ENCODE data around the gene PHF3.
"Not testable (repeated sequence)": the region's sequence is repeated elsewhere in the genome, so short reads cannot be mapped to it uniquely, and the experiment has no call there.

The PHF3 gene

DNA sequence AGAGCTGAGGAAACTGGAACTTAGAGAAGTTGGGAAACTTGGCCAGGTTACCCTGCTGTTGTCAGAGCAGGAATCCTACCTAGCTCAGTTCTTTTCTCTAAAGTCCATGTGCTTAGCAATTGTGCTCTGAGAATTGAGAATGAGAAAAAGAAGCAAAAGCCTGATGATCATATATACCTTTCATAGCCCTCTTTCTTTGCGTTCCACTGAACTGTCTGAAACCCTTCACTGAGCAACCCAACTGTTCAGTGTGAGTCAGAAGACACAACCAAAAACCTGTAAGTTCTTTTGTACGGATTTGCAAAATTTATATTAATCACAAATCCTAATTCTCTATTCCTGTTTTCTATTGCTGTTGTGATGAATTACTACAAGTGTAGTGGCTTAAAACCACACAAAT lies 80.6 kb downstream of the PHF3 start:
- DNase-seq = no peak

DNA sequence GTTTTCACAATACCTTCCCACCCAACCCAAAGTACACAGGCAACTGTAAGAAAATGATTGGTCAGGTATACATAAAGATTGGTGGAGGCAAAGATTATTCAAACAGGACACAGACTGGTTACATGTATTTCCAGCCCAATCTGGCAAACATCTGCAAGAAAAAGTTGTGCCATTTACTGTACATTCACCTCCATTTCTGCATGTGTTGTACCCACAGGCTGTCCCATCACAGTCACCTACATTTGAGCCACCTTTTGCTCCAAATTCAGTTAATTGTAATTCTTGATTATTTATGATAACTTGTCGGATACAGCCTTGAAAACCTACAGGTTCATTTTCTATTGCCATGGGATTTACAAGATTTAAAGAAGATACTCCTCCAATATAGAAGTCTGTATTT lies 85.6 kb downstream of the PHF3 start:
- DNase-seq = no peak

DNA sequence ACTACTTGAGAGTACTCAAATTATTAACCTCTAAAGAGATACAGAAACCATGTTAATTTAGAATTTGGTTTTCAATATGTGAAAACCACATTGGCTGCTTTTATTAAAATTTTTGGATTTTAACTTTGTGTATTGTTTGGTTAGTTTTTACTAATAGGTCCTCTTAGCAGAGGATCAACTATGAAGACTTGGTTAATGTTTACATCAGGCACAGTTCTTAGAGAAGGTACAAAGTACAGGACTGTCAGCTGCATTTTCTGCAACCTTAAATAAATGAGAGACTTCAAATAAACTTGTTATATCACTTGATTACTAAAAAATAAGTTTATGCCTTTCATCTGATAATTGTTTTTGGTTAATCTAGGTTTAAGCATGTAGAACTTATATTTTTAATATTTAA lies 89.1 kb downstream of the PHF3 start:
- DNase-seq = no peak

DNA sequence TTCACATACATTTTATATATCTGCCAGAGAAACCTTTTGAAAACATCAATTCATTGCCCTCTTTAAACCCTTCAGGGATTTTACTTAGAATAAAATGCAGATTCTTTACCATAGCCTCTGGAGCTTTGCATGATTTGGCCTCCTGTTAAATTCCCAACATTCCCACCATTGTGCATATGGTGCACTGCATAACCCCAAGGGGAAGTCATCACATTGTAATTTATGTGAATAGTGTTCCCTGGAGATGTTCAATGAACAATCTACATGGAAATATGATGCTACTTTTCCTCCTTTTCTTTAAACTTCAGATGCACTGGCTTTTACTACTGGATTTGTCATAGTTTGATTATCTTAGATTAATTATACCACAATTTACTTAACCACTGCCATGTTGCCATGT lies 94.7 kb downstream of the PHF3 start:
- no peak for DNase-seq

GRCh38 chr6:63731930-63732329 lies 96.3 kb downstream of the PHF3 start:
- DNase-seq = no peak

- DNase-seq = no peak
These were observed 96.7 kb downstream of the PHF3 start for GRCh38 chr6:63732336-63732735.

- no peak for DNase-seq
These were observed 99.3 kb downstream of the PHF3 start for GRCh38 chr6:63734923-63735322.

GRCh38 chr6:63738190-63738589 lies 102.6 kb downstream of the PHF3 start:
- not testable (repeated sequence) for DNase-seq

GRCh38 chr6:63739094-63739687 lies 103.6 kb downstream of the PHF3 start:
- DNase-seq = no peak

DNA sequence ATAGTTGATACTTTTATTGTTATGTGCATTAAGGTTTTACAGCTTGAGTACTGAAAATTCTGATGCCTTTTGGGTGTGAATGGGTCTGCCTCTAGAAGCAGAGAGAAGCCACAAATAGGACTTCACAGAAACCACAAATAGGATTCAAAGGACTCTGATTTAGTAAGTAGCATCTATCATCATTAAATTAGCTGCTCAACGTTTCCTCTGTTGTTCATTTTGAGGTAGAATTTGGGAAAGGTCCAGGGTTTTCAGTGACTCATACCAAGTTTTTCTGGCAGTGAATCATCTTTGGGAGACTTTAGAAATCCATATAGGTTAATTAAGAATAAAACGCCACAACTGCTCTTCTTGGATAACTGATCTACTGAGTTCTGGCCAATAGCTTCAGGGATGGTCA lies 105.1 kb downstream of the PHF3 start:
- DNase-seq = no peak

GRCh38 chr6:63742060-63742459 lies 106.5 kb downstream of the PHF3 start:
- DNase-seq = no peak

DNA sequence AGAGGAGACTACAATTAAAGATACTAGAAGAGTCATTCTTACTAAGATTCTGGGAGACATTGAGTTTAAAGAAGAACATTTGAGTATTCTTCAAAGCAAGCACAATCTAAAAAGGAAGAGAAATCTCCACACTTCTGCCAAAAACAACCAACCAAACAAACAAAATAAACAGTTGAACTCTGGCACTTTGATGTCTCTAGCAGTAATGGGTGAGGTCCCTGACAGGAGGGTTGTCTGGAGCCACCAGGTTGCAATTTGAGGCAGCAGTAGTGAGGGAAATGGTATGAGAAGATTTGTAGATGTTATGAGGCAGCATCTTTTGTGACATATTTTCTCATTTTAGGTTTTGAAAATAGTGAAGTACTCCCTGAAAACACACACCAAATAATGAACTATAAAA lies 108.1 kb downstream of the PHF3 start:
- DNase-seq = no peak

DNA sequence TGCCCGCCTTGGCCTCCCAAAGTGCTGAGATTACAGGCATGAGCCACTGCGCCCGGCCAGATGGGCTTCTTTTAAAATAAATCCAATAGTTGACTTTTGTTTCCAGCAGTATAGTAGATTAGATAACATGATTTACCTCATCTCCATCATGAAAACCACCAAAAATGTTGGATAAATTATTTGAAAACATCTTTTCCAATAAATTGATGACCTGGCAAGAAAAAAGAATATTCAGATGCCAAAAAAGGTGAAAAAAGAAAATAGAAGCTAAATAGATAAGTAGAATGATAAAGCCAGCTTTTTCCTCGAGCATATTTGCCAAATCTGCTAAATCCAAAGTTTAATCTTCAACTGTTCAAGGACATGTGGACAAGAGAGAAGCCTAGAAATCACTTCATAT lies 109.2 kb downstream of the PHF3 start:
- no peak for DNase-seq

DNA sequence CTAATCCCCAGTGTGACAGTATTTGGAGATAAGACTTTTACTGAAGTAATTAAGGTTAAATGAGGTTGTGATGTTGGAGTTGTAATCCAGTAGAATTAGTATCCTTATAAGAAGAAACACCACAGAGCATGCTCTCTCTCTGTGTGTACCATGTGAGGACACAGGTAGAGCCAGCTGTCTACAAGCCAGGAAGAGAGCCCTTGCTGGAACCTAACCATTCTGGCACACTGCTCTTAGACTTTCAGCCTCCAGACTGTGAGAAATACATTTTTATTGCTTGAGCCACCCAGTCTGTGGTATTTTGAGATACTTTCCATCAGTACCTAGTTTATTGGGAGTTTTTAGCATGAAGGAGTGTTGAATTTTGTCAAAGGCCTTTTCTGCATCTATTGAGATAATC lies 110.2 kb downstream of the PHF3 start:
- DNase-seq = no peak

DNA sequence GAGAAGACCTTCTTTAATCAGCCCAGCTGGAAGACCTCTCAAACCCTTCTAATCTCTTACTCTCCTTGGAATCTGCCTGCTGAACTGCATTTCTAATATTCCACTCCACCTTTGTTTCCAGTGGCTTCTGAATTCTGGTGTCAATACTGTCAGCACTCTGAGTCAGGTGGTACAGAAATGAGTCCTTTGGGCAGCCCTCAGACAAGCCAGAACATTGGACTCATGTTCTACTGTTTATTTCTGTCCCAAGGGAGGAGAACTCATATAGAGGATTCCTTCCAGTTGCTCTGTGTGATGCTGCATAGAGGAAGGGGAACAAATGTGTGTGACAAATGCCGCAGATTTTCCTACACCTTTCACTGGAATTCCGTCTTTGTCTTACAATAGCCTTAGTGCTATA lies 114.8 kb downstream of the PHF3 start:
- no peak for DNase-seq

GRCh38 chr6:63757275-63757674 lies 121.7 kb downstream of the PHF3 start:
- DNase-seq = not testable (repeated sequence)

DNA sequence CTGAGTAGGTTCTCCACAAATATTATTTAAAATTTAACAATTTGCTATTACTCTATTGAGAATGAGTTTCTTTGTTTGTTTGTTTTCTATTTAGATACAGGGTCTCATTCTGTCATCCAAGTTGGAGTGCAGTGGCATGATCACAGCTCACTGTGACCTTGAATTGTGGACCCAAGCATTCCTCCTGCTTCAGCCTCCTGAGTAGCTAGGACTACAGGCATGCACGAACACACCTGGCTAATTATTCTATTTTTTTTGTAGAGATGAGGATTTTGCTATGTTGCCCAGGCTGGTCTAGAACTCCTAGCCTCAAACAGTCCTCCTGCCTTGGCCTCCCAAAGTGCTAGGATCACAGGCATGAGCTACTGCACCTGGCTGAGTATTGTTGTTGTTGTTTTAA lies 122.2 kb downstream of the PHF3 start:
- no peak for DNase-seq

DNA sequence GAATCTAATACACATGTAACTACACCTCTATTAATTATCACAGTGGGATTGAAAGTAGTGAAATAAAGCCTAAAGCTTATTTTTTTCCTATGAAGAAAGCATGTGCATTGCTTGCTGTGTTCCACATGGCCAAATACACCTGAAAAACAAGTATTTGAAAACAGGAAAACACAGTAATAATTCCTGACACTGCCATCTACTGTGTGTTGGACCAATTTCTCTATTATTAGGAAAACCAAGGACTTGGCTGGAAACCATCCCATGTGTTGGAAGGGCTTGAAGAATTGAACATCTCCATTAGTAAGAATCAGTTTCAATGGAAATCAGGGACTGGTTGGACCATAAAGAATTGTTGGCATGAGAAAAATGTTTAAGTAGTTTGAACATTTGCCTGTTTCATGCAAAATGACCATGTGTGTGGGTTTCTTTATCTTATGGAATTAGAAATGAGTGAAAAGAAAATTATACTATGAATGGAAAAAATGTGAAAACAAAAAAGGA lies 124.1 kb downstream of the PHF3 start:
- DNase-seq = no peak

DNA sequence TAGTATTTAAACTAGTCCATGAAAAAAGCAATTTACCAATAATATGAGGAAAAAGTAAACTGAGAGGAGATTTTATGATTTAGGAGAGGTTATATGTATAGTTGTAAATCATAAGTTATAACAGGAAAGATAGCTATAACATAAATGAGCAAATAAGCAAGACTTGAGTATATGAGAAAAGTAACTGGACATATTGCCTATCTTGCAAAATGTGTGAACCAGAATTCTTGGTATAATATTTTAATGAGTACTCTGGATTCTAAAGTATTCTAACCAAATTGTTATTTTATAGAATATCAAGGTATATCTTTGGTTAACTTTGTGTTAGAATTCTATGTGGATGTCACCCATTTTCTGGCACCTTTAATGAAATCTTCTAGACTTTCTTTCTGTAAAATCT lies 124.6 kb downstream of the PHF3 start:
- DNase-seq = no peak

- DNase-seq = peak; percentile 5
These were observed 128.8 kb downstream of the PHF3 start for GRCh38 chr6:63764318-63764916.

All from NCI-H526 treated with DMSO at 0.1 percent for 48 hours (cell line).